Hepatocyte (in vitro differentiated cells): ENCODE data around the gene CACNG6. TPM values are rescaled to one million over a fixed set of nuclear protein-coding genes. Genes with fewer than 3 reads are reported as not detected.

Experiments used
- DNase-seq: peaks from one replicate; pipeline ENCODE4 v3.0.0-alpha.2; 2016; ENCODE audit warnings: low spot score
- H2AFZ ChIP-seq: fragments of 200-600 bp; sonication (generic); 2 replicates; pipeline ENCODE4 v1.6.0; 2016; ENCODE audit warnings: antibody characterized with exemption, mild to moderate bottlenecking
- H3K27ac ChIP-seq: fragments of 200-600 bp; sonication (generic); 2 replicates; pipeline ENCODE4 v1.5.1; 2016; ENCODE audit warnings: mild to moderate bottlenecking
- H3K27me3 ChIP-seq: fragments of 200-600 bp; sonication (generic); 2 replicates; pipeline ENCODE4 v1.6.1; 2016
- H3K36me3 ChIP-seq: fragments of 200-600 bp; sonication (generic); replicated peaks from 2 replicates; pipeline ENCODE4 v1.5.1; 2016; ENCODE audit warnings: low read depth; ENCODE audit not compliant: insufficient read depth
- H3K4me1 ChIP-seq: fragments of 200-600 bp; sonication (generic); 2 replicates; pipeline ENCODE4 v1.5.1; 2016; ENCODE audit warnings: mild to moderate bottlenecking, moderate library complexity; ENCODE audit not compliant: insufficient read depth
- H3K4me2 ChIP-seq: fragments of 200-600 bp; sonication (generic); 2 replicates; pipeline ENCODE4 v1.6.0; 2016
- H3K4me3 ChIP-seq: fragments of 200-600 bp; sonication (generic); 2 replicates; pipeline ENCODE4 v1.5.1; 2016; ENCODE audit warnings: mild to moderate bottlenecking
- H3K79me2 ChIP-seq: fragments of 200-600 bp; sonication (generic); 2 replicates; pipeline ENCODE4 v1.6.0; 2017; ENCODE audit warnings: mild to moderate bottlenecking
- H3K9me2 ChIP-seq: fragments of 200-600 bp; sonication (generic); replicated peaks from 2 replicates; pipeline ENCODE4 v1.6.0; 2017; ENCODE audit warnings: mild to moderate bottlenecking; ENCODE audit not compliant: insufficient read depth
- H3K9me3 ChIP-seq: fragments of 200-600 bp; sonication (generic); 2 replicates; pipeline ENCODE4 v1.5.1; 2016; ENCODE audit warnings: low read depth, mild to moderate bottlenecking
- H4K20me1 ChIP-seq: fragments of 200-600 bp; sonication (generic); 2 replicates; pipeline ENCODE4 v1.6.0; 2016; ENCODE audit warnings: mild to moderate bottlenecking; ENCODE audit not compliant: insufficient read depth, poor library complexity, severe bottlenecking
- EZH2 ChIP-seq: fragments of 200-600 bp; sonication (generic); IDR thresholded peaks from 2 replicates; pipeline ENCODE4 v1.6.1; 2016; ENCODE audit warnings: antibody characterized with exemption, mild to moderate bottlenecking, borderline replicate concordance
- EZH2phosphoT487 ChIP-seq: fragments of 200-600 bp; sonication (generic); IDR thresholded peaks from one replicate; pipeline ENCODE4 v1.6.1; 2018; ENCODE audit warnings: antibody characterized with exemption, mild to moderate bottlenecking, low read depth, moderate library complexity; ENCODE audit not compliant: unreplicated experiment, severe bottlenecking
- WGBS: methylation state at CpG from one replicate; pipeline ENCODE4 v1.1.6; 2016; ENCODE audit warnings: low lambda C conversion rate; ENCODE audit errors: missing lambda C conversion rate; 5-methylcytosine and 5-hydroxymethylcytosine counted together
- polyA plus RNA-seq: library from polyadenylated mRNA; unstranded; fragments of >200 nt; fragmentation: Nextera tagmentation; extraction: Ambion mirVana; gene quantifications from 2 replicates; pipeline ENCODE4 v1.2.1, GENCODE V29; 2016
- total RNA-seq: library from RNA; depleted of rRNA; stranded (reverse); fragments of >200 nt; gene quantifications from 2 replicates; pipeline ENCODE4 v1.2.3, GENCODE V29; 2014
- TF ChIP-seq, protein P1 (sequence below): fragments of 200-600 bp; sonication (generic); IDR thresholded peaks from 2 replicates; pipeline ENCODE4 v1.5.1; 2016; ENCODE audit warnings: antibody characterized with exemption, mild to moderate bottlenecking; ENCODE audit not compliant: poor library complexity

CACNG6 gene
- total and polyA plus RNA-seq, 2 experiments from 2014 or later: 0.23 TPM; not detected in 1

DNA sequence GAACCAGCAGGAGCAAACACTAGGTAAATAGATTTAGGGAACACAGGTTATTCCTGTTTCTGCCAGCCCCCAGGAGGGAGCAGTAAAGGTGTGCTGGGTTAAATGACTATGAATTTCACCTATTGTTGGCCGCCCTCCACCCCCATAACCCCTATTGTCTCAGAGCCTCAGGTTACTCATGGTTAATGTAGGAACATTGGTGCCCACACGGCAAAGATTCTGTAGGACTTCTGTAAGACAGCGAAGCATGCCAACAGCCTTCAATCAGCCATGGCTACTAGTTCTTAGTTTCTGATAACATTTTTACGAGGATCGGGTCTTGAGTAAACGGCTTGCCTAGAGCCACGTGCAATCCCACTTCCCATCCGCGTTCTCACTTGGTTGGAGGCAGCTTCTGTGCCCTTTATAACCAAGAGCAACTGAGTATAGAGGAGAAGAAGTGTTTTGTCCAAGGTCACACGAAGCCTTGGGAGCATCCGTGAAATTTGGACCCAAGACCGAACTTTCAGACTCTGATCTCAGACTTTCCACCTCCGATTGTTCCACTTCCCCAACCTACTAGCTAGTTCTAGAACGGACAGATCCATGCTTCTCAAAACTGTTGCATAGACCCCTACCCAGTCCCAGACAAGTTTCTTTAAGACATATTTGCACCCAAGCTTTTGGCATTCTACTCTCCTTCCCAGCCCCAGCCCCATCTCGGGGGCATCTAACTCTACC, 33.8 kb upstream of the CACNG6 start:
- Histone ChIP-seq H3K27me3 (peaks cover 58% of the 10 kb centered on the region), H3K9me3 (no peaks in the 10 kb centered on the region), H3K4me2 (no peak overlapping the region), H3K27ac (no peak overlapping the region), H3K4me1 (no peaks in the 10 kb centered on the region), H3K79me2 (no peaks in the 10 kb centered on the region), H3K9me2 (no peaks in the 10 kb centered on the region), H3K36me3 (no peaks in the 10 kb centered on the region), H3K4me3 (no peak overlapping the region), H4K20me1 (no peaks in the 10 kb centered on the region), H2AFZ (no peak overlapping the region)
- no peak for DNase-seq
- WGBS: 7% methylated on average over 15 of the region's 15 CpGs
- TF ChIP-seq, protein P1, sequence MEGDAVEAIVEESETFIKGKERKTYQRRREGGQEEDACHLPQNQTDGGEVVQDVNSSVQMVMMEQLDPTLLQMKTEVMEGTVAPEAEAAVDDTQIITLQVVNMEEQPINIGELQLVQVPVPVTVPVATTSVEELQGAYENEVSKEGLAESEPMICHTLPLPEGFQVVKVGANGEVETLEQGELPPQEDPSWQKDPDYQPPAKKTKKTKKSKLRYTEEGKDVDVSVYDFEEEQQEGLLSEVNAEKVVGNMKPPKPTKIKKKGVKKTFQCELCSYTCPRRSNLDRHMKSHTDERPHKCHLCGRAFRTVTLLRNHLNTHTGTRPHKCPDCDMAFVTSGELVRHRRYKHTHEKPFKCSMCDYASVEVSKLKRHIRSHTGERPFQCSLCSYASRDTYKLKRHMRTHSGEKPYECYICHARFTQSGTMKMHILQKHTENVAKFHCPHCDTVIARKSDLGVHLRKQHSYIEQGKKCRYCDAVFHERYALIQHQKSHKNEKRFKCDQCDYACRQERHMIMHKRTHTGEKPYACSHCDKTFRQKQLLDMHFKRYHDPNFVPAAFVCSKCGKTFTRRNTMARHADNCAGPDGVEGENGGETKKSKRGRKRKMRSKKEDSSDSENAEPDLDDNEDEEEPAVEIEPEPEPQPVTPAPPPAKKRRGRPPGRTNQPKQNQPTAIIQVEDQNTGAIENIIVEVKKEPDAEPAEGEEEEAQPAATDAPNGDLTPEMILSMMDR: no peak
- TF ChIP-seq EZH2: peak; percentile 45

DNA sequence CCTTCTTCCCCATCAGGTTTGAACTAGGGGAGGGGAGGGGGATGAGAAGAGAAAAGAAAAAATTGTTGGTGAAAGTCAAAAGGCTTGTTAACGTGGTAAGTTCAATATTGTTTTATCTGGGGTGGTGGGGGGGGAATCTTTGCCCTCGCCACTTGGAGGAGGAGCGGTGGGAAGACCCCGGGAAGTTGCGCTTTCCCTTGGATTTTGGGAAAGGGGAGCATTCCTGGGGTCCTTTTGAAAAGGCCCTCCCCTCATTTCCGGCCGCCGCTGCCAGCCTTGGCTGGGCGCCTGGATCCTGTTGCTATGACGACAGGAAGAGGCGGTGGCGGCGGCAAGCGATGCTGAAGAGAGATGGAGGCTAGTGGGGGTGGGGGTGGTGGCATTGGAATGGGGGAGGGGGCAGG, 33.3 kb upstream of the CACNG6 start:
- H3K4me1 ChIP-seq: no peaks in the 10 kb centered on the region
- H3K4me3 ChIP-seq: no peak overlapping the region
- no peak overlapping the region for H3K4me2 ChIP-seq
- no peak for DNase-seq
- H3K27ac ChIP-seq: no peak overlapping the region
- WGBS: 1% methylated on average over 12 of the region's 14 CpGs
- H3K9me2 ChIP-seq: no peaks in the 10 kb centered on the region
- no peaks in the 10 kb centered on the region for H3K79me2 ChIP-seq
- H4K20me1 ChIP-seq: no peaks in the 10 kb centered on the region
- TF ChIP-seq, protein P1: no peak
- TF ChIP-seq EZH2phosphoT487 (no peak), EZH2 (no peak)
- H3K9me3 ChIP-seq: no peaks in the 10 kb centered on the region
- H3K27me3 ChIP-seq: peaks cover 61% of the 10 kb centered on the region
- no peak overlapping the region for H2AFZ ChIP-seq
- H3K36me3 ChIP-seq: no peaks in the 10 kb centered on the region

DNA sequence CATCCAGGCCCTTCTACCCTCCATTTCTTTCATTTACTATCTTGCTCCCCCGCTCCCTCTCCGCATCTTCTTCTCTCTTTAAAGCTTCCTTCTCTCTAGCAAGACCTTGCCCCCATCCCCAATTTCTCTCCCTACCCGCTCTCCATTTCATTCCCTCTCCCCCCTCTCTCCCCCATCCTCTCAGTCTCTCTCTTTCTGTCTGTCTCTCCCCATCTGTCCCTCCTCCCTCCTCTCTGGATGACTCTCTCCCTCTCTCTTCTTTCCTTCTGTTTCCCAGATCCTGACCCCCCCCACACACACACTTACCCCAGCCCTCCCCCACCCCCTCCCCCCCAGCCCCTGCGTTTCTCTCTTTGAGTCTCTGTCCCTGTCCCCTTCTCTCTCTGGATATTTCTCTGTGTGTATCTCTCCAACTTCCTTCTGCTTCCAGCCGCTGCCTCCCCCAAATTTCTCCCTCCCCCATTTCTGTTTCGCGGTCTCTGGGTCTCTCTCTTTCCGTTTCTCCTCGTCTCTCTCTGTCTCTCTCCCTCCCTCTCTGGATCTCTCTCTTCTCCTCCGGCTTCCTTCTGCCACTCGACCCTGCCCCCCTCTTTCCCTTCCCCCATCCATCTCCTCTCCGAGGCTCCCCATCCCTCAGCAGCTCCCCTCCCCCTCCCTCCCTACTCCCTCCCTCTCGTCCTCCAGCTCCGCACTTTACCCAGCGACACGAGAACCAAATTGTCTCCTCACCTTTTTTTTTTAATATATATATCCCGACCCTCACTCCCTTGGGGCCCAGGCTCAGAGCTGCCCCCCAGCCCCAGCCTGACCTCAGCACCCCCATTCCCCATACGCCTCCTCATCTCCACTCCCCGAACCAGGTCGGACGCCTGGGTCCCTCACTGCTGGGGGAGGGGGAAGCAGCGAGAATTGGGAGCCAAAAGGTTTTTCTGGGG, 32.3 kb upstream of the CACNG6 start:
- TF ChIP-seq, protein P1: no peak
- TF ChIP-seq EZH2 (no peak), EZH2phosphoT487 (no peak)
- Histone ChIP-seq H2AFZ (no peak overlapping the region), H3K79me2 (no peaks in the 10 kb centered on the region), H3K9me3 (no peaks in the 10 kb centered on the region), H3K27ac (no peak overlapping the region), H3K36me3 (no peaks in the 10 kb centered on the region), H3K4me1 (no peaks in the 10 kb centered on the region), H3K9me2 (no peaks in the 10 kb centered on the region), H4K20me1 (no peaks in the 10 kb centered on the region), H3K4me2 (no peak overlapping the region), H3K27me3 (peaks cover 70% of the 10 kb centered on the region), H3K4me3 (no peak overlapping the region)
- no peak for DNase-seq
- WGBS: 8% methylated on average over 9 of the region's 22 CpGs
